Stimulated activated CD4-positive, alpha-beta T cell treated with anti-CD3 and anti-CD28 coated beads, TNF-alpha, amount 100 ng/mL, for 48 hours (primary cell): ENCODE measurements around the gene LDLRAD2.

Experiments
- DNase-seq, 3 donors: peaks; one replicate each; pipeline ENCODE4 v3.0.0-alpha.2; 2020; ENCODE audit warnings: low read depth in 3 of 3

Gene LDLRAD2

DNA sequence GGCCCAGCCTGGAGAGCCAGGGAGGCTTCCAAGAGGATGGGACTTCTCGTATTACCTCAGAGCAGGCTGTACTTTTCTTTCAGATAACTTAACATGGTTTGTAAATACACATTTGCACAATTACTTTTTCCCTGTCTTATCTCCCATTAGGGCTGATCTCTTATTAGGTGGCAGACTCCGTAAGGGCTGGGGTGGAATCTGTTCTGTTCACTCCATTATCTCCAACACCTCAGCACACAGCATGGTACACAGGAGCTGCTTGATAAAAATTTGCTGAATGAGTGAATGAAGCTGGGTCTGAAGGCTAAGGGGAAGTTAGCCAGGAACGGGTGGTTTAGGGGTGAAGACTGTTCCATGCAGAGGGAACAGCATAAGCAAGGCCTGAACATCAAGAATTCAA lies 48.9 kb downstream of the LDLRAD2 start:
- no peak for DNase-seq

DNA sequence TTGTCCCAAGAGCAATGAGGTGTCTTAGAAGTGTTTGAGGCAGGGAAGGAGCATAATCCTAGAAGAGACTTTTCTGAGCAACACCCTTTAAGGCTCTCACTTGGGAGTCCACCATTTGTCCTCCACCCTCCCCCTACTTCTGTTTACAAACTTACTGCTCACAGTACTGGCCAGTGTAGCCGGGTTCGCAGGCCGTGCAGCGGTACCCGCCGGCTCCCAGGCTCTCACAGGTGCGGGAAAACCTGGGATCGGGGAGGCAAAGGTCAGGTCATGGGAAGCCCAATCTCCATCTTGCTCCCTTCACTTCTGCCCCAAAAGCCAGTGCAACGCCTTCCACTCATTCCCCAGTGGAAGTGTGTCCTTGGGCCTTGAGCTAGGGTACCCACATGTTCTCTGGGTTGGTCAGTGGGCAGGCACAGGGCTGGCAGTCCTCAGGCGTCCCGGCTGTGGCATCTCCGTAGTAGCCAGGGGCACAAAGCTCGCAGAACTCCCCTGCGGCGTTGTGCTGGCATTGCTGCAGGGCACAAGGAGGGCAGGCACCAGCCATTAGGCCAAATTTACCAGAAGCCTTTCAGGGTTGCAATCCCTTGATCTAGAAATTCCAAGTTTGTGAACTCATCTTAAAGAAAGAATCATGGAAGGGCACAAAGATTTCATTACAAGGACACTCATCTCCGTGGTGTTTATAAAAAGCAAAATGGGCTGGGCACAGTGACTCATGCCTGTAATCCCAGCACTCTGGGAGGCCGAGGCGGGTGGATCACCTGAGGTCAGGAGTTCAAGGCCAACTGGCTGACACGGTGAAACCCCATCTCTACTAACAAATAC lies 49.8 kb downstream of the LDLRAD2 start:
- no peak for DNase-seq

DNA sequence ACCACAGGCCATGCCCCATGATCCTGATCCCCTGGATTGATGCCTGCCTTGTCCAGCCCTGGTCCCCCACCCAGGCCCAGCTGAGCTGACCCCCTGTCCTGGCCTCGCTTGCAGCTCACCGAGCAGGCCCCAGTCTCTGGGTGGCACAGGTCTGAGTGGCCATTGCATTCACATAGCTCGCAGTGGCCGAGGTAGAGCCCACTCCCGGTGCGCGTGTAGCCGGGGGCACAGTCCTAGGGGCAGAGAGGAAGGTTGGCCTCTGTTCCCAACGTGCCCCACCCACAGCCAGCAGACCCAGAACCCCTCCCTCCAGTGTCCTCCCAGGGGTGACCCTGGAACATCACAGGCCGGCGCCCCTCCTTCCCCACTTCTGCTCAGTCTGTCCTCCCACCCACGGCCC lies 51.9 kb downstream of the LDLRAD2 start:
- DNase-seq: no peak

DNA sequence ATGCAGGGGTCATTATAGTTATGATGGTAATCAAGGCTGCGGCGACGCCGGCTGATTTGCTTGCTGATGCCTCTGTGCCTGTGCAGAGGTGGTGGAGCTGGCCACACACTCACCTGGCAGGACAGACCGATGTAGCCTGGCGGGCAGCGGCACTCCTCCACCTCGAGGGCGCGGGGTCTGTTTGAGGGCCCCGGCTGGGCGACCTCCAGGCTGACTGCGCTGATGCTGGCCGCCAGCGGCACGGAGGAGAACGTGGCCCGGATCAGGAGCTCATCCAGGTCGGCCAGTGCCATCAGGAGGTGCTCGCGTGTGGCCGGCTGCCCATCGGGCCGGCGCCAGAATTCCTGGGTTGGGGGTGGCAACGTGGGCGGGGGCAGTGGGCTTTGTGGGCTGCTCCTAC lies 52.7 kb downstream of the LDLRAD2 start:
- DNase-seq: no peak

DNA sequence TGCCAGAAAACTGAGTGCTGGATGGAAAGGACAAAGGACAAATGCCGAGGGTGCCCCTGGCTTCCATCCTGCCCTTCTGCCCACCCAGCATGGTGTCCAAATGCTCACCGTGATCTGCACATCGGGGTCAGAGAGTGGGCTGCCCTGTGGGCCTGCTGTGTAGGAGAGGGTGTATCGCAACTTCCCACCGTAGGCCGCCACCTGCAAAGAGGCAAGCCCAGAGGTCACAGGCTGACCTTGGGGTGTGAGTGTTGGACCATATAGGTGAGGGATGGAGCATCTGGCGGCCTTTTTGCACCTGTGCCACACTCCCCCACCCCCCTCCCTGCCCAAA lies 53.5 kb downstream of the LDLRAD2 start:
- no peak for DNase-seq

DNA sequence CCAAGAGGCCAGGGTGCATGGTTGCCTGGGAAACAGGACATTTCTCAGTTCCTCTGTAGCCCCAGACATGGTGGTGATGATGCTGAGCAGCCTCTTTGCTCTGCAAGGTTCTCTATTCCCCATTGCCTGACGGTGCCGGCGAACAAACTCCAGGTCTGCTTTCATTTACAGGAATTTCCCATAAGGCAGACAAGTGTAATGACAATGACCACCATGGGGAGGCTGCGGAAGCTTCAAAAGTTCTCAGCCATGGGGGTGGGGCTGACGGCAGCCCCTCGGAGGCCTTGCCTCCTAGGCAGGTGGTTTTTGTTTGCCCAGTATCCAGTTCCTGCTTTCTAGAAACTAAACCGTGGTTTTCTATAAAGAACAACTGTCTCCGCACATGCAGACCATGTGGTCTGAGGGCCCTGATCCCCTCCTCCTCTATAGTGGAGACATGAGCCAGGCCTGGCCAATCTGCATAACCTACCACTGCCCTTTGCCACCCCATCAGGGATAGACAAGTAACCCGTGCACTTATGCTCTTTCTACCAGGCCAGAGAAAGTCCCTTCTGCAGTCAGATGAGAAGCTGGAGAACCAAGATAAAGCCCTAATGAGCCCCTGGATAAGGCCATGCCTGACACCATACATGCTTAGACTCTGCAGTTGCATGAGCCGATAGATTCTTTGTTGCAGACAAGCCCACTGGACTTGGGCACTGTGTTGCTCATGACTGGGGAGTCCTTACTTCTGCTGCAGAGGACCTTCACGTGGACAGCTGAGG lies 54.1 kb downstream of the LDLRAD2 start:
- DNase-seq: no peak

DNA sequence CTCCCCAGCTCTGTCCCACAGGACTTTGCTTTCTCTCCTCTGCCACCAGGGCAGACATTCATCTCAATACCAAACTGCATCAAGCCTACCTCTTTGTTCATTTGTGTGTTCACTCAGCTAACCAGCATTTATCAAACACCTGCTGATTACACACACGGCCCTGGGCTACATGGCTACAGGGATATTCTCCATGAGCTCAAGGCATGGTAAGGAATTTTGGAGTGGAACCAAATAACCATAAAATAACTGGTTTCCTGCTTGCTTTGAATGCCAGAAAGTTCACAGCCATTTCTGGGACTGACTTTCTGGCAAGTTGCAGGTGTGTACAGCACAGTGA lies 54.6 kb downstream of the LDLRAD2 start:
- DNase-seq: no peak

DNA sequence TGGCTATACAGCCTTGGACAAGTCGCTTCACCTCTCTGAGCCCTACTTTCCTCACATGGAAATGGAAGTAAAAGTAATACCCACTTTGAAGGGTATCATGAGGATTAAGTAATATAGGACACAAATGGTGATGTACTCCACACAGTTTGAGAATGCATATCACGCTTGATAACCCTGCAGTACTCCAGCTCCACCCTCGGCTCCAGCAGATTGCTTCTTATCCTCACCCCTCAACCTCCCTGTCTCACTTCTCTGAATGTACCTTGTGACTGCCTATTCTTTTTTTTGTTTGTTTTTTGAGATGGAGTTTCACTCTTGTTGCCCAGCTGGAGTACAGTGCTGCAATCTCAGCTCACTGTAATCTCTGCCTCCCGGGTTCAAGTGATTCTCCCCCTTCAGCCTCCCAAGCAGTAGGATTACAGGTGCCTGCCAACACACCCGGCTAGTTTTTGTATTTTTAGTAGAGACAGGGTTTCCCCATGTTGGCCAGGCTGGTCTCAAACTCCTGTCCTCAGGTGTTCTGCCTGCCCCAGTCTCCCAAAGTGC lies 55.5 kb downstream of the LDLRAD2 start:
- no peak for DNase-seq

DNA sequence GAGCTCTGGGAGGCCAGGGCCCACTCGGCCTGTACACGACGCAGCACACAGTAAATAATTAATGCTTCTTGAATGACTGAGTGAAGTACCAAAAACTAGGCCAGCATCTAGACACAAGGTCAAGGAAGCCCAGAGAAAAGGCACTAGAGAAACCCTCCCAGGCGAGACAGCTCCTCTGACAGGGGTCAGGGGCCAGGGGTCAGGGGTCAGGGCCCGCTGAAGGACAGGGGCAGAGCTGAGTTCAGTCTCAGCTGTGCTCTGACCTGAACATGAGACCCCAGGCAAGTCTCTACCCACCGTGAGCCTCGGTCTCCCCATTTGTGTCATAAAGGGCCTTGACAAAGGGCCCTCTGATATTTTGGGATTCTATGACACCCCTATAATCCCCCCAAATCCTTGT lies 56.4 kb downstream of the LDLRAD2 start:
- DNase-seq: no peak

DNA sequence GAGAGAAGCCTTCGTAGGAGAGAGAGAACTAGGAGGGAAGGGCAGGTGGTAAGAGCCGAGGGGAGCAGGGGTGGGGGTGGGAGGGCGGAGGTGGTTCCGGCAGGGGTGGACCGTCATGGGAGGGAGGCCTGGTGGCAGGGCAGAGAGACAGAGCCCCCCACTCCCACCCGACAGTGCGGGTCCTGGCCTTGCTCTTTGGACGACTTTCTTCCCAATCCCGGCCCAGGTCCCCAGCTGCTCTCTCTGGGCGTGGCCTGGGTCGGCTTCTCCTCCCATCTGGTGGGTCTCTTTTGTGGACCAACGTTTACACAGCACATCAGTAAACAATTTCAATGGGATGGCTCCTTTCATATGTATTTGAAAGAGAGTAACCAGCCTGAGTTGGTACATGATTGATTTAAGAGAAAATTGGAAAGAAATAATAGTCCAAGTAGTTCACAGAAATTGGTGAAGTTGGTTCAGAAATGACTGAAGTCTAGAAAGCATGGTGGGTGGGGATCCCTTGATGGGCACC lies 56.9 kb downstream of the LDLRAD2 start:
- DNase-seq: no peak

DNA sequence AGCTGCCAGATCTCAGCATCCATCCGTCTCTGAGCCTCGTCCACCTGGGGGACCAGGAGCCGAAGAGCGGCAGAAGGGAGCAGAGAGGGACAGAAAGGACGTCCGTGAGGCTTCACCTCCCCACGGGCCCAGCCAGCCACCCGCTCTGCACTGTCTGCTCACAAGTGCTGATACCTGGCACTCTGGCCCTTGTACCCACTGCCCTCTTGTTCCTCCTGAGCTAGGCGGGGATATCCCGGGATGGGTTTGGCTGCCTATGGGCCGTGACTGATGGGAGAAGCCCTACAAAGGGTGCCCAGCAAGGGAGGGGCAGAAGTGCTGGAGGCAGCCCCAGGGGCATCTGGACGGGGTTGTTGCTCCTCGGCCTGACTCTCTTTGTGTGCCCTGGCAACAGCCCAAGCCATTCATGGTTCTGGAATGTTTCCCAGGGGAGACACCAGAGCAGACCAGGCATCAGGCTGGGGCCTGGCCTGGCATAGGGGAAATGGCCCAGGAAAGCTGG lies 57.6 kb downstream of the LDLRAD2 start:
- DNase-seq: no peak

DNA sequence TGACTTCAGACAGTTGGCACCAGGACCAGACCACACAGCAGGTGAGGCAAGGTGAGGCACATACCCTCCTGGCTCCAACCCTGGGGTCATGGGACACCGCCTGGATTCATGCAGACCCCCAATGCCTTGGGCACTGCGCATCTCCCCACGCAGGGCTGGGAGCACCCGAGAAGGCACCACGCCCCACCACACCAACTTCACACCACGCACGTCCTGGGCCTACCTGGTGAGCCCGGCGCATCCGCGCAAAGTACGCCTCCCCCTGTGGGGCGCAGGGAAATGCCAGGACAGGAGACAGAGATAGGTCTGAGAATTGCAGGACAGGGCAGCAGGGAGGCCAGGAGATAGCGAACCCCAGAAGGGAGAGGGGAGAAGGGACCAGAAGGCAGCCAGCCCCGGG lies 58.5 kb downstream of the LDLRAD2 start:
- DNase-seq: no peak

DNA sequence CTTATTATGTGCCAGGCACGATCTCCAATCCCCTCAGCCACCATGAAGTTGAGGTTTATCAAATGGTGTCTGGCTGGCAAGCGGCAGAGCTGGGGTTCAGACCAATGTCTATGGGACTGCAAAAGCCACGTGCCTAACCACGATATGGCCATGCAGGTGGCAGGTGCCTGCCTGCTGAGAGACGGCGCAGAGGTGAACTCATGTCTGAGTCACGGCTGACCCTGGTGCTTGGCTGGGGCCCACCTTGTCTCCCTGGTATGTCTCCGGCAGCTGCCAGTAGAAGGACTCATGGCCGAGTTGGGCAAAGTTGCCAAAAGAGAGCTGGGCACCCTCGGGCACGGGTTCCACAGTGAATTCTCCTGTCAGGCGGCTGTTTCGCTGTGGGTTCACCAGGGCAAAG lies 59.9 kb downstream of the LDLRAD2 start:
- no peak for DNase-seq

DNA sequence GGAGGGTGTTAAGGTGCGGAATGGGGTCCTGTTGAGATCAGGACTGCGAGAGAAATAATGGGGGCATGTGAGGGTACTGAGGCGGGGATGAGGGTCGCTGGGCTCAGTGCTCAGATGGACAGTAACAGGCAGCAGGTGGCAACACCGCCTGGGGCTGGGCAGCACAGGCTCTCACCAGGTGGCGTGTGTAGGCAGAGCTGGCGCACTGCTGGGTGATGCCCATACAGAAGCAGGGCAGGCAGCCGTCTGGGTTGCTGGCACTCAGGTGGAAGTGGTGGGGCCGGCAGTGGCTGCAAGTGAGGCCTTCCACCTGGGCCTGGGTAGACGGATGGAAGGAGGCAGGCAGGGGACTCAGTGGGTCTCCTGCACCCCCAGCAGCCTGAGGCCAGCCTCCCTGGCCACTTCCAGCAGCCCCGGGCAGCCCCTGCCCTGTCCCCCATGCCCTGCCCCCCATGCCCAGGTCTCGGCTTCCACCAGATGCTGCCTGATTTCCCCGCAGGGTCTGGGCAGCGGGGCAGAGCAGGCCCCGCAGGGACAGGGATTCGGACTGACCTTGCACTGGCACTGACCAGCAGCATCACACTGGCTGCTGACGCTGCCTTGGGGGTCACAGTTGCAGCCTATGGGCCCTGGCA lies 60.5 kb downstream of the LDLRAD2 start:
- no peak for DNase-seq

DNA sequence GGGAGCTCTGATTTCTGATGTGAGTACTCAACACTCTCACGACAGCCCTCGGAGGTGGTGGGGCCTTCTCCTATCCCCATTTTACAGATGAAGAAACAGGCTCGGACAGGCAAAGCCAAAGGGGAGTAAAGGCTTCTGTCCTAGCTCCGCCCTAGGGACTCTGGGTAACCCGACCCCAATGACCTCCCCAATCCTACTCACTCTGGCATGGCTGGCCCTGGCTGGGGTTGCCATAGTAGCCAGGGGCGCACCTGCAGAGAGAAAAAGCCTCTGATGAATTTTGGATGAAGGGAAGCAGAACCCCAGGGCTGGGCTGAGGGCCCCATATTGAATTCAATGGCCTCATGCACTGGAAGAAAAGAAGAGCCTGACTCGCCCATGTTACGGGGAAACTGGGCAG lies 61.1 kb downstream of the LDLRAD2 start:
- DNase-seq: no peak

DNA sequence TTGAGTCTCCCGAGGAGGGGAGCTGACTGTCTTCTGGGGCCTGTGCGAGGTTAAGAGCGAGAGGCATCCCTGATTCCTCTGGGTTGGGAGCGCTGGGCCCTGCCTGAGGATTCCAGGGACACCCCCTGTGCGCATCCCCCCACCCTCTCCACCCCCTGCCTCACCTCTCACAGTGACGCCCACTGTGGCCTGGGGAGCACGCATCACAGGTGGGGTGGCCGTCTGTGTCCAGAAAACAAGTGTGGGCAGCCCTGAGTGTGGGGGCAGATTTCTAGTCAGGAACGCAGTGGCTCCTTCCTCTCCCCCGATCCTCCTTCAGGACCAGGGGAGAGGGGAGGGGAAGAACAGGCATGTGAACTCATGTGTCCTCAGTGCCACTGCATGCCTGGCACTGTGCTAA lies 61.7 kb downstream of the LDLRAD2 start:
- DNase-seq: no peak

DNA sequence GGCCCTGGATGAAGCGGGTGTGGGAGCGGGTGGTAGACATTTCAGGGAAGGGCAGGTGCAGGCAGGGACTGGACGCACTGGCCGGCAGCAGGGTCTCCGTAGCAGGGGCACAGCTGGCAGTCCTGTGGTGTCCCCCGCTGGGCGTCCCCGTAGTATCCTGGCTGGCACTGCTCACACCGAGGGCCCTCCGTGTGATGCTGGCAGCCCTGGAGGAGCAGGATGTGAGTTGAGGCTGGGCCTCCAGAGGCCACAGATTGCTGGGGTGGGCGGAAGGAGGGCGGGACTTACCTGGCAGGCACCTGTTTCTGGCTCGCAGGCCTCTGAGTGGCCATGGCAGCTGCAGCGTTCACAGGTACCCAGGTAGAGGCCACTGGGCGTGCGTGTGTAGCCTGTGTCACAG lies 62.3 kb downstream of the LDLRAD2 start:
- no peak for DNase-seq
